GM21390 (cell line): ENCODE results near the gene SH2D3C.

Source experiments
- ATAC-seq: cut with Tn5 transposase; IDR thresholded peaks from one replicate; pipeline ENCODE4 v1.9.1; 2021; ENCODE audit not compliant: unreplicated experiment

SH2D3C gene

DNA sequence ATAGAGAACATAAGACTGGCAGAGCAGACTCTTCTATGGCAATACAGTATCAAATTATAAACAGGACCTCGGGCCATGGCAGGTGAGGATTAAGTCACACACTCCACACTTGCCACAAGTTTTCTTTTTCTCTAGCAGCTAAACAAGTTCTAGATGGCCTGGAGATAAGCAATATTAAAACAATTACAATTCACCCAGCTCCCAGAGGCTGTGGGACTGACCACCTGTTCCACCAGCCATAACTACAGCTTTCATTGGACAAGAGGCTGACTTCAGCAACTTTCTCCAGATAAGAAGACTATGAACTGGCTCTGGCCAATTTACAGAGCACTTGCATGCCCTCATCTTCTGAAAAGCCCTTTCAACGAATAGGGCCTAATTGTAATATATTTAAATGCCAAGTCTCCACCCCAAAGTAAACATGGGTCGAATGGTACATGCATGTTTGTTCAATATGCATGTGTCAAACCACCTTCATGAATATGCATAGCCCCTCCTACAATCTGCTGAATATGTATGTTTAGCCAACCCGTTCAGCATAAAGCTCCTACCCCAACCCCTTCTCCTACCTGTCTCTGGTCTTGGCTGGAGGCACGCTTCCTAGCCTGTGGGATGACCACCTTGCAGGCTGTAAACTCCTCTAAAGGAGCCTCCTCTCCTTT lies 77.7 kb downstream of the SH2D3C start:
- ATAC-seq, result no peak

GRCh38 chr9:127700140-127700539 lies 78.3 kb downstream of the SH2D3C start:
- no peak for ATAC-seq

GRCh38 chr9:127698985-127699670 lies 79.3 kb downstream of the SH2D3C start:
- ATAC-seq, result no peak

GRCh38 chr9:127698386-127698785 lies 80.1 kb downstream of the SH2D3C start:
- no peak for ATAC-seq

DNA sequence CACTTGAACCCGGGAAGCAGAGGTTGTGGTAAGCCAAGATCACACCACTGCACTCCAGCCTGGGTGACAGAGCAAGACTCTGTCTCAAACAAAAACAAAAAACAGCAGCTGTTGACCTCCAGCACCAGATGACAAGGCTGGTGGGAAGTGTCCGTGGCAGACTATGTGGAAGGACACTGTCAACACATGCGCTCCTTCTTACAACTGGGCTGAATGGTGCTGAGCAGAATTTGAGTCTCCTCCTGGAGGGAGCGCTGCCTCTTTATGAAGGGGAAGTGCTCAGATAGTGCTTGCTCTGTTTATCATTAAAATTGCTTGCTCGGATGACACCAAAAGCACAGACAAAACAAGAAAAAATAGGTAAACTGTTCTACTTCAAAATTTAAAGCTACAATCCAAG lies 80.9 kb downstream of the SH2D3C start:
- no peak for ATAC-seq

DNA sequence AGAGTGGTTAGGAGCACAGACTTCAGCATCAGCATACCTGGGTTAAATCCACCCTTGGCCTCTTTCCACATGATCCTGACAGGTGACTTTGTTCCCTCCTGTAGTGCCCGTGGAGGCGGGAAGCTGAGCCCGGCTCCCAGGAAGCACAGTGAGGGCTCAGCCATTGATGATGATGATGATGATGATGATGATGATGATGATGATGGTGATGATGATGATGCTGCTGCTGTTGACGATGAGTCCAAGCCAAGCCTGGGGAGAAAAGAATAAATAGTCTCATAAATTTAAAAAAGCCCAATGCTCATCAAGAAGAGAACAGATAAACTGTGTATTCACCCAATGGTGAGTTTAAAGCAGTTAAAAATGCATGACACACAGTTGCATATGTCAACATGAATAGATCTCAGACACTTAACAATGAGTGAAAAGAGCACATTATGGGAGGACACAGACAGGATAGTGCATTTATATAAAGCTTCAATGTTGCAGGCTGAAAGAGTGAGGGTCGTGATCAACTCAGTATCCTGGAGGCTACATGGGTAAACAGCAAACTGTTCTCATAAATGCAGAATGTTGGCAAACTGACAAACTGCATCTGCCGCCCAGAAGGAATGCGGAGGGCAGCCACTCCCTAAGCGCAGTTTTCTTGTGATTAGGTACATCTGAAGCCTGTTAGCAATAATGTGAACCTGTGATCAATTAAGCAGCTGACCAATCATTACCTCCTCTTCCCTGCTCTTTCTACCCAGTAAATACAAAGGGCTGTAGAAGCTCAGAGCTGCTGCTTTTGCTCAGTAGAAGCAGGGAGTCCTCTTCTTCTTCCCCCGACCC lies 83.4 kb downstream of the SH2D3C start:
- no peak for ATAC-seq

DNA sequence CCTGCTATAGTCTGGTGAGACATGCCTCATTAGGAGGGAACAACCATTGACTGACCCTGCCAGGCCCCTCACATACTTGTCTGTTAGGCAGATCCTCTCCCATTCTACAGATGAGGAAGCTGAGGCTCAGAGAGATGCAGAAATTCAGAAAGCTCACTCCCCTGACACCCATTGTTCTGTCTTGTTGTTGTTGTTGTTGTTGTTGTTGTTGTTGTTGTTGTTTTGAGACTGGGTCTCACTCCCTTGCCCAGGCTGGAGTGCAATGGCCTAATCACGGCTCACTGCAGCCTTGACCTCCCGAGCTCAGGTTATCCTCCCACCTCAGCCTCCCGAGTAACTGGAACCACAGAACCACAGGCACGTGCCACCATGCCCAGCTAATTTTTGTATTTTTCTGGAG lies 84.8 kb downstream of the SH2D3C start:
- ATAC-seq, result no peak

DNA sequence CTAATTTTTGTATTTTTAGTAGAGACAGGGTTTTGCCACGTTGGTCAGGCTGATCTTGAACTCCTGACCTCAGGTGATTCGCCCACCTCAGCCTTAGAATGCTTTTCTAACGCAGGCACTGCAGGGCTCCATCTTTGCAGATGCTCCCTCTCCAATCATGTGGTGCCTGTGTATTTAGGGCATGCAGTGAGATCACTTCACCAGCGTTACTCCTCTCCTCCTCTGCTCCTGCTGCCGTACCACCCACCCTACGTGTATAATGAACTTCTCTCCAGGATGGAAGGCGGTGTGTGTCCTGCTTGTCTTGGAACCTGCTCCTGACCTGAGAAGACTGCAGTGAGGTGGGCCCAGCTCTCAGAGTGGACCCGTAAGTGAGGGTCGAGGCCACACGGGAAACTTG lies 85.3 kb downstream of the SH2D3C start:
- ATAC-seq, result no peak

DNA sequence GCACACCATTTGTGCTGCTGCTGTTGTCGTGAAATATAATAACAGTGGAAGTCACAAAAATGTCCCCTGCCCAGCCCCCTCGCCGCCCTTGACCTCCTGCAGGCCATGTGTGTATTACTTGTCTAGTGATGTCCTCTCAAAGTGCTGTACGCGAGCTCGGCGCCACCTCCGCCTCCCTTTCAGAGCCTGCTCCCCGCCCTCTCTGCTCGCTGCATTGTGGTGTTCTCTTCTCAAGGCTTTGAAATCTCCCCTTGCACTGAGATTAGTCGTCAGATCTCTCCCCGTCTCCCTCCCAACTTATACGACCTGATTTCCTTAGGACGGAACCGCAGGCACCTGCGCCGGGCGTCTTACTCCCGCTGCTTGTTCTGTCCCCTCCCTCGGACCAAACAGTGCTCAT lies 86.4 kb downstream of the SH2D3C start:
- no peak for ATAC-seq

DNA sequence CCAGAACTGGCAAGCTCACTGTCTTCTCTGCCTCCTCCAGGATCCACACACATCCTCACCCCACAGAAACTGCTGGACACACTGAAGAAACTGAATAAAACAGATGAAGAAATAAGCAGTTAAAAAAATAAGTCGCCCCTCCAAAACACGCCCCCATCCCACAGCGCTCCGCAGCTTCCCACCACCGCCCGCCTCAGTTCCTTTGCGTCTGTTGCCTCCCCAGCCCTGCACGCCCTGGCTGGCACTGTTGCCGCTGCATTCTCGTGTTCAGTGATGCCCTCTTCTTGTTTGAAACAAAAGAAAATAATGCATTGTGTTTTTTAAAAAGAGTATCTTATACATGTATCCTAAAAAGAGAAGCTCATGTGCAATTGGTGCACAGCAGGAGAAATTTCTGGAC lies 87.7 kb downstream of the SH2D3C start:
- ATAC-seq, result no peak

DNA sequence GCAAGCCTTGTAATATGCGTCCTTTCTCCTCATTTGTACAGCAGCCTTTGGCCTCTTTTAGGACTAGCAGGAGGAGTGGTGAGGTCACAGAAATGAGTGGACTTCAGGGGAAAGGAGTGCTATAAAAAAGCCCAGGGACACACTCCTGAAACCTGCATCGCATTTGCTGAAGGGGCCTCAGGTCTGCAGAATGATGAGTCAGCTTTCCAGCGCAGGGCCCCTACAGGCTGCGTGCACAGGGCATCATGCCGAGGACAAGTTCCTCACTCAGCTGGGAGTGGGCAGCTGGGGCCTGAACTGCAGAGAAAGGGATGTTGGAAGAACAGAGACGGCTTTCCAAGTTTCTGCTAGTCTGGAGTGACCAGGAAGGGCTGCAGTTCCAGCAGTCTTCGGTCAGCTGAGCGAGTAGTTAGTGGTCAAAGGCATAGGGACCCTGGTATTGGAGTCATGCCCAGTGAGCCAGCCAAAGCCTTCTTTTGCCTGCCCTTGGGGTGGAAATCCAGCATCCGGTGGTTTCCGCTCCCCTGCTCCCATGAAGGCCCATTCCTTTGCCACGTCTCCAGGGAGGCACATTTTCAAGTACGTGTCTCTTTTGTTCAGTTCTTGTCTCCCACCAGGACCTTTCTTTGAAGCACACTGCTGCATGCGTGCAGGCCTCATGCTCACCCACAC lies 89.0 kb downstream of the SH2D3C start:
- no peak for ATAC-seq
